AG20443 (cell line): Measurements from ENCODE around the gene MFSD12.

Experiments used
- DNase-seq: peaks from one replicate; pipeline ENCODE4 v3.0.0; 2012; ENCODE audit warnings: low spot score, mixed read lengths

MFSD12 gene

GRCh38 chr19:3555653-3556422, 1.5 kb downstream of the MFSD12 start:
- DNase-seq, result no peak

- DNase-seq, result no peak
These were observed 2.9 kb downstream of the MFSD12 start for GRCh38 chr19:3554254-3555083.

GRCh38 chr19:3551792-3552095, 5.6 kb downstream of the MFSD12 start:
- DNase-seq, result no peak

GRCh38 chr19:3550947-3551791, 6.2 kb downstream of the MFSD12 start:
- DNase-seq, result no peak

- DNase-seq, result no peak
These were observed 7.6 kb downstream of the MFSD12 start for GRCh38 chr19:3549816-3550215.

GRCh38 chr19:3548606-3549005, 8.8 kb downstream of the MFSD12 start:
- no peak for DNase-seq

GRCh38 chr19:3547767-3548282, 9.6 kb downstream of the MFSD12 start:
- DNase-seq, result no peak

GRCh38 chr19:3547301-3547731, 10.1 kb downstream of the MFSD12 start:
- DNase-seq, result peak; percentile 70

GRCh38 chr19:3546119-3546518, 11.3 kb downstream of the MFSD12 start:
- DNase-seq, result no peak

- DNase-seq, result no peak
These were observed 11.7 kb downstream of the MFSD12 start for GRCh38 chr19:3545669-3546034.

GRCh38 chr19:3544742-3545668, 12.4 kb downstream of the MFSD12 start:
- DNase-seq, result peak; percentile 90

GRCh38 chr19:3544058-3544376, 13.4 kb downstream of the MFSD12 start:
- DNase-seq, result no peak

GRCh38 chr19:3543150-3544057, 14.0 kb downstream of the MFSD12 start:
- no peak for DNase-seq

GRCh38 chr19:3539756-3540118, 17.6 kb downstream of the MFSD12 start:
- DNase-seq, result no peak

GRCh38 chr19:3538965-3539755, 18.2 kb downstream of the MFSD12 start, which contains the start of gene TEKTIP1:
Gene TEKTIP1, plus strand, starts transcription at chr19:3539174. Its CDS starts 4 bp downstream, at chr19:3539178.
- peak; percentile 50 for DNase-seq

GRCh38 chr19:3538258-3538929, 19.0 kb downstream of the MFSD12 start:
- no peak for DNase-seq

GRCh38 chr19:3537438-3538240, 19.7 kb downstream of the MFSD12 start:
- no peak for DNase-seq

- no peak for DNase-seq
These were observed 20.3 kb downstream of the MFSD12 start for GRCh38 chr19:3537101-3537437.
